Trophoblast cell (in vitro differentiated cells and primary cell): ENCODE data around the gene CCK.
A peak's percentile ranks its signal among the peaks of the same experiment; 100 is the strongest.

Source experiments
- DNase-seq, 2 donors: peaks; one replicate each; pipeline ENCODE4 v3.0.0-alpha.2; 2016
- H2AFZ ChIP-seq: 2 replicates; pipeline ENCODE4 v1.6.1; 2013; ENCODE audit warnings: low read length, moderate library complexity, mild to moderate bottlenecking; ENCODE audit not compliant: insufficient read depth, poor library complexity
- H2AK5ac ChIP-seq: 2 replicates; pipeline ENCODE4 v1.6.1; 2013; ENCODE audit warnings: mild to moderate bottlenecking, low read length
- H2BK120ac ChIP-seq: 2 replicates; pipeline ENCODE4 v1.6.1; 2013; ENCODE audit warnings: low read length, mild to moderate bottlenecking, moderate library complexity; ENCODE audit not compliant: insufficient read depth, poor library complexity
- H2BK12ac ChIP-seq: 2 replicates; pipeline ENCODE4 v1.6.1; 2013; ENCODE audit warnings: mild to moderate bottlenecking, low read length, moderate library complexity
- H2BK5ac ChIP-seq: 2 replicates; pipeline ENCODE4 v1.6.1; 2013; ENCODE audit warnings: low read length, low read depth, moderate library complexity, mild to moderate bottlenecking; ENCODE audit not compliant: poor library complexity
- H3K14ac ChIP-seq: 2 replicates; pipeline ENCODE4 v1.6.1; 2013; ENCODE audit warnings: mild to moderate bottlenecking, low read length
- H3K18ac ChIP-seq: 2 replicates; pipeline ENCODE4 v1.6.1; 2013; ENCODE audit warnings: mild to moderate bottlenecking, low read length
- H3K23ac ChIP-seq: 2 replicates; pipeline ENCODE4 v1.6.1; 2013; ENCODE audit warnings: low read length
- H3K27ac ChIP-seq: 2 replicates; pipeline ENCODE4 v1.5.1; 2013; ENCODE audit warnings: low read depth, mild to moderate bottlenecking, inconsistent platforms, low read length, moderate library complexity
- H3K27me3 ChIP-seq: 2 replicates; pipeline ENCODE4 v1.6.1; 2013; ENCODE audit warnings: inconsistent platforms, mild to moderate bottlenecking, low read length, moderate library complexity; ENCODE audit not compliant: insufficient read depth
- H3K36me3 ChIP-seq, 2 experiments: 1 replicate in 1 of 2; 2 replicates in 1 of 2; pipeline ENCODE4 v1.6.1; 2013; ENCODE audit warnings: low read length in 2 of 2, mild to moderate bottlenecking in 2 of 2, moderate library complexity in 1 of 2; ENCODE audit not compliant: insufficient read depth in 2 of 2, control insufficient read depth in 1 of 2
- H3K4ac ChIP-seq: 2 replicates; pipeline ENCODE4 v1.6.1; 2013; ENCODE audit warnings: low read depth, mild to moderate bottlenecking, low read length, moderate library complexity
- H3K4me1 ChIP-seq, 2 experiments: 1 replicate in 1 of 2; 2 replicates in 1 of 2; pipeline ENCODE4 v1.6.1; 2013; ENCODE audit warnings: low read length in 2 of 2, mild to moderate bottlenecking in 2 of 2, moderate library complexity in 1 of 2; ENCODE audit not compliant: insufficient read depth in 2 of 2, control insufficient read depth in 1 of 2
- H3K4me2 ChIP-seq: 2 replicates; pipeline ENCODE4 v1.6.1; 2013; ENCODE audit warnings: inconsistent platforms, mild to moderate bottlenecking, low read length, moderate library complexity
- H3K4me3 ChIP-seq: 2 replicates; pipeline ENCODE4 v1.5.1; 2013; ENCODE audit warnings: mild to moderate bottlenecking, low read depth, low read length, inconsistent platforms
- H3K79me1 ChIP-seq: one replicate; pipeline ENCODE4 v1.6.1; 2013; ENCODE audit warnings: low read length
- H3K79me2 ChIP-seq: 2 replicates; pipeline ENCODE4 v1.6.1; 2013; ENCODE audit warnings: low read length, mild to moderate bottlenecking; ENCODE audit not compliant: control insufficient read depth, insufficient read depth, poor library complexity
- H3K9ac ChIP-seq: 2 replicates; pipeline ENCODE4 v1.6.1; 2013; ENCODE audit warnings: mild to moderate bottlenecking, low read length
- H3K9me3 ChIP-seq: 2 replicates; pipeline ENCODE4 v1.6.1; 2013; ENCODE audit warnings: low read depth, mild to moderate bottlenecking, control low read depth, inconsistent platforms, low read length; ENCODE audit not compliant: insufficient read depth
- H4K12ac ChIP-seq: 2 replicates; pipeline ENCODE4 v1.6.1; 2013; ENCODE audit warnings: low read depth, mild to moderate bottlenecking, low read length, moderate library complexity
- H4K8ac ChIP-seq: 2 replicates; pipeline ENCODE4 v1.6.1; 2013; ENCODE audit warnings: low read depth, mild to moderate bottlenecking, low read length, moderate library complexity
- H4K91ac ChIP-seq: one replicate; pipeline ENCODE4 v1.6.1; 2013; ENCODE audit warnings: low read depth, mild to moderate bottlenecking, low read length, moderate library complexity
- WGBS: extraction: QIAGEN DNeasy Blood & Tissue Kit; methylation state at CpG from one replicate; pipeline ENCODE4 v1.1.7; 2013; ENCODE audit warnings: missing lambda C conversion rate; ENCODE audit not compliant: insufficient read length, insufficient coverage; ENCODE audit errors: extremely low coverage; 5-methylcytosine and 5-hydroxymethylcytosine counted together

CCK gene

GRCh38 chr3:42216931-42217333 is 49.1 kb downstream of the CCK start:
- no peak overlapping the region for H4K8ac ChIP-seq
- no peaks in the 10 kb centered on the region for H3K79me2 ChIP-seq
- H3K4me1 ChIP-seq, result peaks cover 8% of the 10 kb centered on the region in 2 experiments
- no peak overlapping the region for H3K14ac ChIP-seq
- no peaks in the 10 kb centered on the region for H3K79me1 ChIP-seq
- no peak for DNase-seq
- no peak overlapping the region for H3K27ac ChIP-seq
- H3K9me3 ChIP-seq, result no peaks in the 10 kb centered on the region
- no peak overlapping the region for H3K4me2 ChIP-seq
- H3K9ac ChIP-seq, result no peak overlapping the region
- no peak overlapping the region for H3K4ac ChIP-seq
- H3K36me3 ChIP-seq, result peaks cover 34 to 44% of the 10 kb centered on the region in 2 experiments
- WGBS, result no CpG with 5 or more reads among the region's 5 CpGs
- H2BK5ac ChIP-seq, result no peak overlapping the region
- no peak overlapping the region for H3K4me3 ChIP-seq
- H3K18ac ChIP-seq, result no peak overlapping the region
- H2BK12ac ChIP-seq, result no peak overlapping the region
- no peak overlapping the region for H4K91ac ChIP-seq
- H3K27me3 ChIP-seq, result no peaks in the 10 kb centered on the region
- no peak overlapping the region for H2AK5ac ChIP-seq
- H4K12ac ChIP-seq, result no peak overlapping the region
- no peak overlapping the region for H3K23ac ChIP-seq
- H2BK120ac ChIP-seq, result no peak overlapping the region
- H2AFZ ChIP-seq, result no peak overlapping the region

- H3K9ac ChIP-seq, result no peak overlapping the region
- no peak overlapping the region for H2AFZ ChIP-seq
- no peak overlapping the region for H3K4me2 ChIP-seq
- H3K27ac ChIP-seq, result no peak overlapping the region
- H2BK5ac ChIP-seq, result no peak overlapping the region
- H3K18ac ChIP-seq, result no peak overlapping the region
- H3K23ac ChIP-seq, result no peak overlapping the region
- H3K79me2 ChIP-seq, result no peaks in the 10 kb centered on the region
- no peaks in the 10 kb centered on the region for H3K79me1 ChIP-seq
- DNase-seq, result no peak
- H3K4ac ChIP-seq, result no peak overlapping the region
- H3K9me3 ChIP-seq, result no peaks in the 10 kb centered on the region
- no peak overlapping the region for H3K4me3 ChIP-seq
- no peaks in the 10 kb centered on the region for H3K27me3 ChIP-seq
- H2AK5ac ChIP-seq, result no peak overlapping the region
- peaks cover 8% of the 10 kb centered on the region in 2 experiments for H3K4me1 ChIP-seq
- no peak overlapping the region for H3K14ac ChIP-seq
- H3K36me3 ChIP-seq, result peaks cover 29 to 42% of the 10 kb centered on the region in 2 experiments
- H2BK120ac ChIP-seq, result no peak overlapping the region
- no peak overlapping the region for H4K8ac ChIP-seq
- no peak overlapping the region for H2BK12ac ChIP-seq
- WGBS, result no CpG with 5 or more reads among the region's 4 CpGs
- H4K12ac ChIP-seq, result no peak overlapping the region
- H4K91ac ChIP-seq, result no peak overlapping the region
Measured at GRCh38 chr3:42216302-42216701, 49.7 kb downstream of the CCK start.

- H3K9ac ChIP-seq, result no peak overlapping the region
- peaks cover 23 to 38% of the 10 kb centered on the region in 2 experiments for H3K36me3 ChIP-seq
- no peak overlapping the region for H3K23ac ChIP-seq
- H3K18ac ChIP-seq, result no peak overlapping the region
- H2AFZ ChIP-seq, result no peak overlapping the region
- H3K9me3 ChIP-seq, result no peaks in the 10 kb centered on the region
- no peak overlapping the region for H3K27ac ChIP-seq
- no peak overlapping the region for H4K91ac ChIP-seq
- no peak overlapping the region for H3K14ac ChIP-seq
- no peak overlapping the region for H4K12ac ChIP-seq
- no peak overlapping the region for H2BK120ac ChIP-seq
- H2BK12ac ChIP-seq, result no peak overlapping the region
- WGBS, result no CpG with 5 or more reads among the region's 8 CpGs
- H3K4me2 ChIP-seq, result no peak overlapping the region
- no peaks in the 10 kb centered on the region for H3K79me1 ChIP-seq
- DNase-seq, result no peak
- H3K4me3 ChIP-seq, result no peak overlapping the region
- peaks cover 8 to 10% of the 10 kb centered on the region in 2 experiments for H3K4me1 ChIP-seq
- no peaks in the 10 kb centered on the region for H3K27me3 ChIP-seq
- no peak overlapping the region for H4K8ac ChIP-seq
- no peak overlapping the region for H3K4ac ChIP-seq
- no peak overlapping the region for H2AK5ac ChIP-seq
- no peak overlapping the region for H2BK5ac ChIP-seq
- H3K79me2 ChIP-seq, result no peaks in the 10 kb centered on the region
Measured at GRCh38 chr3:42214565-42215283, 51.3 kb downstream of the CCK start.

GRCh38 chr3:42214064-42214463 is 51.9 kb downstream of the CCK start:
- Histone ChIP-seq H4K8ac (no peak overlapping the region), H3K27ac (no peak overlapping the region), H2BK5ac (no peak overlapping the region), H2AK5ac (no peak overlapping the region), H4K12ac (no peak overlapping the region), H3K27me3 (no peaks in the 10 kb centered on the region), H4K91ac (no peak overlapping the region), H3K9me3 (no peaks in the 10 kb centered on the region), H3K18ac (no peak overlapping the region), H3K4ac (no peak overlapping the region), H2AFZ (no peak overlapping the region), H3K14ac (no peak overlapping the region), H3K23ac (no peak overlapping the region), H3K4me2 (peak overlapping the region; percentile 0), H3K4me1 (peaks cover 8 to 10% of the 10 kb centered on the region in 2 experiments), H2BK120ac (no peak overlapping the region), H3K4me3 (no peak overlapping the region), H3K79me2 (no peaks in the 10 kb centered on the region), H3K36me3 (peaks cover 23 to 39% of the 10 kb centered on the region in 2 experiments), H3K79me1 (no peaks in the 10 kb centered on the region), H2BK12ac (no peak overlapping the region), H3K9ac (no peak overlapping the region)
- no peak for DNase-seq
- no CpG with 5 or more reads among the region's 2 CpGs for WGBS
